SKM-1 (cell line): ENCODE results near the gene TMED4.
"Not testable (repeated sequence)": the region's sequence is repeated elsewhere in the genome, so short reads cannot be mapped to it uniquely, and the experiment has no call there.

Experiments used
- DNase-seq: peaks from one replicate; lab custom pipeline; 2025; ENCODE audit not compliant: unreplicated experiment; lab: John Stamatoyannopoulos, UW

Gene TMED4

GRCh38 chr7:44569959-44570358 is 12.1 kb downstream of the TMED4 start:
- DNase-seq, result no peak

GRCh38 chr7:44568771-44569560 is 13.1 kb downstream of the TMED4 start:
- DNase-seq, result no peak

- no peak for DNase-seq
Observed at GRCh38 chr7:44567884-44568283, 14.1 kb downstream of the TMED4 start.

GRCh38 chr7:44566680-44567079 is 15.4 kb downstream of the TMED4 start:
- DNase-seq, result no peak

- no peak for DNase-seq
Observed at GRCh38 chr7:44565795-44566559, 16.1 kb downstream of the TMED4 start.

GRCh38 chr7:44565097-44565794 is 16.8 kb downstream of the TMED4 start:
- peak; percentile 13 for DNase-seq

- no peak for DNase-seq
Observed at GRCh38 chr7:44564606-44565005, 17.4 kb downstream of the TMED4 start.

GRCh38 chr7:44563171-44563679 is 18.8 kb downstream of the TMED4 start:
- DNase-seq, result no peak

- DNase-seq, result not testable (repeated sequence)
Observed at GRCh38 chr7:44562622-44562962, 19.4 kb downstream of the TMED4 start.

- no peak for DNase-seq
Observed at GRCh38 chr7:44561962-44562621, 19.9 kb downstream of the TMED4 start.

GRCh38 chr7:44561481-44561880 is 20.6 kb downstream of the TMED4 start:
- no peak for DNase-seq

GRCh38 chr7:44559485-44559884 is 22.5 kb downstream of the TMED4 start:
- DNase-seq, result no peak

GRCh38 chr7:44557485-44557884 is 24.5 kb downstream of the TMED4 start:
- DNase-seq, result no peak

- DNase-seq, result no peak
Observed at GRCh38 chr7:44555350-44555749, 26.7 kb downstream of the TMED4 start.

- not testable (repeated sequence) for DNase-seq
Observed at GRCh38 chr7:44552473-44553005, 29.5 kb downstream of the TMED4 start.

GRCh38 chr7:44549457-44549856 is 32.6 kb downstream of the TMED4 start:
- no peak for DNase-seq

GRCh38 chr7:44548893-44549292 is 33.1 kb downstream of the TMED4 start:
- DNase-seq, result no peak

GRCh38 chr7:44547536-44548231 is 34.3 kb downstream of the TMED4 start:
- DNase-seq, result no peak

GRCh38 chr7:44541876-44542610 is 40.0 kb downstream of the TMED4 start:
- no peak for DNase-seq
